GM12878 (cell line): ENCODE measurements around the gene CTSW. TPM values are rescaled to one million over a fixed set of nuclear protein-coding genes. Genes with fewer than 3 reads are reported as not detected.

Source experiments
- ATAC-seq: fragments of 200-7000 bp; cut with Tn5 transposase; 3 replicates; pipeline ENCODE4 v1.9.1; 2020; ENCODE audit warnings: mild to moderate bottlenecking, moderate library complexity
- BruUV-seq: library from RNA; stranded (reverse); fragments of 400-500 nt; replicated peaks from 2 replicates; lab custom pipeline; 2021; lab: Mats Ljungman, UMichigan
- CTCF ChIA-PET: fragments of 300-600 bp; sonication (Branson Sonifier 250); formaldehyde crosslinking; extraction: SDS; loops from one replicate; lab custom pipeline; 2021; ENCODE audit warnings: inconsistent platforms; lab: Yijun Ruan, JAX
- POLR2A ChIA-PET: fragments of 350-600 bp; formaldehyde crosslinking; extraction: SDS; loops from one replicate; lab custom pipeline; 2021; ENCODE audit warnings: inconsistent platforms; lab: Charles Lee
- RAD21 ChIA-PET: fragments of 300-600 bp; sonication (Branson Sonifier 250); formaldehyde crosslinking; loops from one replicate; lab custom pipeline; 2023; ENCODE audit warnings: antibody characterized with exemption; ENCODE audit not compliant: unreplicated experiment; lab: Charles Lee
- SMC1A ChIA-PET: fragments of 300-600 bp; sonication (Branson Sonifier 250); formaldehyde crosslinking; loops from one replicate; lab custom pipeline; 2023; ENCODE audit not compliant: unreplicated experiment, uncharacterized antibody; lab: Charles Lee
- DNase-seq: peaks from one replicate; pipeline ENCODE4 v3.0.0-alpha.2; 2011; ENCODE audit warnings: low read depth, low spot score
- FAIRE-seq: peaks from 3 replicates; lab custom pipeline; 2011; peaks lifted over from hg19 to GRCh38; lab: Jason Lieb, UNC
- H2AFZ ChIP-seq: 2 replicates; pipeline ENCODE4 v1.6.0; 2011; ENCODE audit warnings: low read depth, low read length, control low read depth; ENCODE audit not compliant: control insufficient read depth
- H3K27ac ChIP-seq: 2 replicates; pipeline ENCODE4 v1.5.1; 2011; ENCODE audit warnings: control low read depth; ENCODE audit not compliant: control insufficient read depth, insufficient read depth
- H3K27me3 ChIP-seq, 2 experiments: replicated peaks in 1 of 2; 2 replicates each; pipeline versions ENCODE4 v1.6.0 to v1.6.1; 2011; ENCODE audit warnings: low read length in 1 of 2; ENCODE audit not compliant: control insufficient read depth in 2 of 2, insufficient read depth in 2 of 2
- H3K36me3 ChIP-seq, 2 experiments: 2 replicates each; pipeline ENCODE4 v1.5.1; 2011; ENCODE audit warnings: low read length in 1 of 2; ENCODE audit not compliant: control insufficient read depth in 2 of 2, insufficient read depth in 2 of 2
- H3K4me1 ChIP-seq: 2 replicates; pipeline ENCODE4 v1.6.1; 2011; ENCODE audit warnings: mild to moderate bottlenecking, low read length, moderate library complexity, mixed read lengths; ENCODE audit not compliant: control insufficient read depth, insufficient read depth
- H3K4me2 ChIP-seq: 2 replicates; pipeline ENCODE4 v1.6.0; 2011; ENCODE audit warnings: control low read depth; ENCODE audit not compliant: control insufficient read depth, insufficient read depth
- H3K4me3 ChIP-seq: fragments of 200-600 bp; sonication (generic); 2 replicates; pipeline ENCODE4 v1.5.1; 2016
- H3K79me2 ChIP-seq: 2 replicates; pipeline ENCODE4 v1.6.0; 2011; ENCODE audit warnings: low read length; ENCODE audit not compliant: control insufficient read depth, insufficient read depth
- H3K9ac ChIP-seq: 2 replicates; pipeline ENCODE4 v1.8.0; 2011; ENCODE audit warnings: low read length, control low read depth, mixed read lengths; ENCODE audit not compliant: control insufficient read depth, insufficient read depth
- H3K9me3 ChIP-seq: replicated peaks from 3 replicates; pipeline ENCODE4 v1.5.1; 2011; ENCODE audit warnings: mild to moderate bottlenecking, low read length; ENCODE audit not compliant: control insufficient read depth, insufficient read depth
- H4K20me1 ChIP-seq: 2 replicates; pipeline ENCODE4 v1.6.0; 2011; ENCODE audit not compliant: control insufficient read depth, insufficient read depth
- CBX3 ChIP-seq: fragments of 200-600 bp; sonication (generic); IDR thresholded peaks from 2 replicates; pipeline ENCODE4 v1.6.1; 2016; ENCODE audit warnings: low read depth, borderline replicate concordance
- CHD1 ChIP-seq: IDR thresholded peaks from 2 replicates; pipeline ENCODE4 v1.6.1; 2012; ENCODE audit warnings: low read depth, low read length, improper control_type of control experiment
- EED ChIP-seq: sonication (generic); IDR thresholded peaks from 2 replicates; pipeline ENCODE4 v1.6.1; 2016; ENCODE audit warnings: antibody characterized with exemption, low read depth
- JUNB ChIP-seq: IDR thresholded peaks from 2 replicates; pipeline ENCODE4 v1.6.1; 2016; ENCODE audit warnings: antibody characterized with exemption, mild to moderate bottlenecking
- STAT3 ChIP-seq: IDR thresholded peaks from 2 replicates; pipeline ENCODE4 v1.6.1; 2011; ENCODE audit warnings: low read depth, low read length, improper control_type of control experiment
- TBL1XR1 ChIP-seq: IDR thresholded peaks from 2 replicates; pipeline ENCODE4 v1.6.1; 2012; ENCODE audit warnings: low read depth, low read length, improper control_type of control experiment
- YBX1 ChIP-seq: fragments of 450-650 bp; IDR thresholded peaks from 2 replicates; pipeline ENCODE4 v1.6.1; 2016; ENCODE audit warnings: antibody characterized with exemption
- ZNF274 ChIP-seq: IDR thresholded peaks from one replicate; pipeline ENCODE4 v1.8.0; 2011; ENCODE audit not compliant: insufficient read length, insufficient read depth
- ZNF592 ChIP-seq: fragments of 450-650 bp; IDR thresholded peaks from 2 replicates; pipeline ENCODE4 v1.6.1; 2017; ENCODE audit warnings: mild to moderate bottlenecking, moderate library complexity
- ZSCAN29 ChIP-seq: fragments of 450-650 bp; IDR thresholded peaks from 2 replicates; pipeline ENCODE4 v1.6.1; 2017; ENCODE audit warnings: mild to moderate bottlenecking, moderate library complexity
- WGBS: methylation state at CpG from one replicate; pipeline ENCODE4 v1.1.6; 2016; ENCODE audit warnings: low lambda C conversion rate; ENCODE audit not compliant: insufficient replicate concordance, insufficient coverage; ENCODE audit errors: missing lambda C conversion rate; 5-methylcytosine and 5-hydroxymethylcytosine counted together
- in situ Hi-C: fragments of 300-500 bp; cut with MboI; formaldehyde crosslinking; loops from 9 replicates; pipeline ENCODE4 v1.14.3; 2018; ENCODE audit warnings: mixed read lengths
- intact Hi-C: fragments of 100-400 bp; cut with micrococcal nuclease; formaldehyde crosslinking; loops from one replicate; pipeline ENCODE4 v1.14.2; 2022; ENCODE audit not compliant: unreplicated experiment
- polyA plus RNA-seq, 11 experiments: library from polyadenylated mRNA; depleted of rRNA in 4 of 11; unstranded in 6 of 11; stranded (reverse) in 5 of 11; fragments of >200 nt; fragmentation: Nextera tagmentation in 4 of 11; fragmentation: Illumina TruSeq in 1 of 11; extraction: Ambion mirVana in 4 of 11; extraction: Trizol in 1 of 11; gene quantifications; 1 replicate in 1 of 11; 2 replicates in 10 of 11; pipeline versions ENCODE4 v1.2.1 to v1.2.3, GENCODE V29; 2011 to 2016; ENCODE audit warnings: inconsistent platforms in 2 of 11, missing spikeins in 2 of 11, low read depth in 1 of 11
- total RNA-seq, 4 experiments: library from RNA; depleted of rRNA in 3 of 4; stranded (reverse); fragments of >200 nt in 3 of 4; fragmentation: Illumina TruSeq in 1 of 4; extraction: Trizol in 1 of 4; gene quantifications; 2 replicates each; pipeline versions ENCODE4 v1.2.1 to v1.2.3, GENCODE V29; 2013 to 2021
- TF ChIP-seq, protein P1 (sequence below): fragments of 450-650 bp; IDR thresholded peaks from 2 replicates; pipeline ENCODE4 v1.6.1; 2017; ENCODE audit warnings: borderline replicate concordance
- TF ChIP-seq, protein P2 (sequence below): IDR thresholded peaks from 2 replicates; pipeline ENCODE4 v1.6.1; 2012; ENCODE audit warnings: low read depth, low read length, improper control_type of control experiment
- TF ChIP-seq, protein P3 (sequence below): IDR thresholded peaks from 2 replicates; pipeline ENCODE4 v1.6.1; 2011; ENCODE audit warnings: low read depth, low read length, improper control_type of control experiment, borderline replicate concordance

Gene CTSW
- total and polyA plus RNA-seq, 10 of the 15 experiments (the other 5 are each of a cell fraction or from before 2014, with no cell fraction given) = 0.53 to 12.0 (median 1.7) TPM

DNA sequence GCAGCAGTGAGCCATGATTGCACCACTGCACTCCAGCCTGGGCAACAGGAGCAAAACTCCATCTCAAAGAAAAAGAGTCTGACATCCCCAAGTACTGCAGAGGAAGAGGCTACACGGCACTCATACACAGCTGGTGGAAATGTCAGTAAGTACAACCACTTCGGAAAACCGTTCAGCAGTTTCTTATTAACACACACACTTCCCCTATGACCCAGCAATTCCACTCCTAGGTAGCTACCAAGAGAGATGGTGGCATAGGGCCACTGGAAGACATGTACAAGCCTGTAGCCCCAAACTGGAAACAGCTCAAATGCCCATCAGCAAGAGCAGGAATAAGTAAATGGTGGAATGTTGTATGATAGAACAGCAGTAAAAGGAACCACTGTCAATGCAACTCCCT lies 42.9 kb downstream of the CTSW start (continued):
- no peak for TF ChIP-seq TBL1XR1
- TF ChIP-seq ZSCAN29 = no peak
- TF ChIP-seq CHD1 = no peak
- no peak for TF ChIP-seq ZNF592
- TF ChIP-seq, protein P1, sequence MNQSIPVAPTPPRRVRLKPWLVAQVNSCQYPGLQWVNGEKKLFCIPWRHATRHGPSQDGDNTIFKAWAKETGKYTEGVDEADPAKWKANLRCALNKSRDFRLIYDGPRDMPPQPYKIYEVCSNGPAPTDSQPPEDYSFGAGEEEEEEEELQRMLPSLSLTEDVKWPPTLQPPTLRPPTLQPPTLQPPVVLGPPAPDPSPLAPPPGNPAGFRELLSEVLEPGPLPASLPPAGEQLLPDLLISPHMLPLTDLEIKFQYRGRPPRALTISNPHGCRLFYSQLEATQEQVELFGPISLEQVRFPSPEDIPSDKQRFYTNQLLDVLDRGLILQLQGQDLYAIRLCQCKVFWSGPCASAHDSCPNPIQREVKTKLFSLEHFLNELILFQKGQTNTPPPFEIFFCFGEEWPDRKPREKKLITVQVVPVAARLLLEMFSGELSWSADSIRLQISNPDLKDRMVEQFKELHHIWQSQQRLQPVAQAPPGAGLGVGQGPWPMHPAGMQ = no peak
- TF ChIP-seq CBX3 = no peak
- no peak for TF ChIP-seq ZNF274
- TF ChIP-seq EED = no peak

DNA sequence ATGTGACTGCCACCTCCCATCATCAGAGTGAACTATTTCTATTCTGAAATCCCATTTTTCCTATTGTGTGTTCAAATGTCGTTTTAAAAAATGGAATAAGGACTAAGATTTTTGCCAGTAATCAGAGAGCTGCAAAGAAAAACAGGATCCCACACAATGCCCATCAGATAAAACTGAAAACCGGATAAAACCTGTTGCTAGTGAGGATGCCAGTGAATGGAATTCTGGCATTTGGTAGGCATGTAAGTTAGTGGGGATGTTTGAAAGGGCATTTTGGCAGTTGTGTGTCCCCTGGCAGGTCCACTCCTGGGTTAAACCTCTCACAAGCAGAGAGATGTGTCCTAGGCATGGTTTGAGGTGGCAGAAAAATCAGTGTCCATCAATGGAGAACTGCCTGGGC lies 45.8 kb downstream of the CTSW start:
- no peak for DNase-seq
- RAD21 ChIA-PET = no interaction called here
- Histone ChIP-seq H3K4me3 (no peak overlapping the region), H3K9me3 (no peaks in the 10 kb centered on the region), H3K9ac (no peak overlapping the region), H3K79me2 (peaks cover 5% of the 10 kb centered on the region), H4K20me1 (no peaks in the 10 kb centered on the region), H3K27me3 (no peaks in the 10 kb centered on the region), H3K27ac (no peak overlapping the region), H2AFZ (no peak overlapping the region), H3K4me1 (peaks cover 25% of the 10 kb centered on the region), H3K36me3 (peaks cover 0 to 2% of the 10 kb centered on the region in 2 experiments; a peak in 2 of 4 replicates), H3K4me2 (no peak overlapping the region)
- no TSS peak for BruUV-seq
- FAIRE-seq = no peak
- WGBS = 93% methylated on average over 2 of the region's 2 CpGs
- intact Hi-C loops = loop anchor here (5.0 kb wide), 1 partner anchor 33 kb away; the partner anchor contains the start of gene CCDC85B
- SMC1A ChIA-PET = no interaction called here
- ATAC-seq = no peak
- in situ Hi-C loops = no loop called here
- CTCF ChIA-PET = no interaction called here
- POLR2A ChIA-PET = interaction anchor here (0.9 to 1.9 kb wide), 3 partner anchors 35 to 65 kb away, joined by 3 to 6 read pairs (median 5); partner anchors contain the start of genes CCDC85B, FIBP and MUS81
- TF ChIP-seq, protein P2, sequence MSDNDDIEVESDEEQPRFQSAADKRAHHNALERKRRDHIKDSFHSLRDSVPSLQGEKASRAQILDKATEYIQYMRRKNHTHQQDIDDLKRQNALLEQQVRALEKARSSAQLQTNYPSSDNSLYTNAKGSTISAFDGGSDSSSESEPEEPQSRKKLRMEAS = no peak
- TF ChIP-seq, protein P3, sequence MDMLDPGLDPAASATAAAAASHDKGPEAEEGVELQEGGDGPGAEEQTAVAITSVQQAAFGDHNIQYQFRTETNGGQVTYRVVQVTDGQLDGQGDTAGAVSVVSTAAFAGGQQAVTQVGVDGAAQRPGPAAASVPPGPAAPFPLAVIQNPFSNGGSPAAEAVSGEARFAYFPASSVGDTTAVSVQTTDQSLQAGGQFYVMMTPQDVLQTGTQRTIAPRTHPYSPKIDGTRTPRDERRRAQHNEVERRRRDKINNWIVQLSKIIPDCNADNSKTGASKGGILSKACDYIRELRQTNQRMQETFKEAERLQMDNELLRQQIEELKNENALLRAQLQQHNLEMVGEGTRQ = no peak
- TF ChIP-seq, protein P1 = no peak
- TF ChIP-seq TBL1XR1 = no peak
- no peak for TF ChIP-seq YBX1
- no peak for TF ChIP-seq JUNB
- no peak for TF ChIP-seq STAT3
